ENCODE measurements around the gene OPN1SW.

DNA sequence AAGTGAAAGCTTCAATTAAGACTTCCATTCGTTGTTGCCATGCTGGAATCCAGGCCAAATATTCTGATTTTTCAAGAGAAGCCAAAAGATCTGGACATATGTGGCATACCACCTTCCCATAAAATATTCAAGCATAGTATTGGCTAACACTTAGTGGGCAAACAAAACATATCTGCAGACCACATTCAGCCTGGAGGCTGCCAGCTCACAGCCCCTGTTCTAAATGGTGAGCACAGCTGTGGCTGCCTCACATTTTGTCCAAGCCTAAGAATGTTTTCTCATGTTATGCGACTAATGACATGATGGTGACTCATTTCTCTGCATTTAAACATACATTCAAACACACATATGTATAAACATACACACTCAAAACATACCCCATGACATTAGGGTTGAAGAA lies 47.0 kb downstream of the OPN1SW start:
- TF ChIP-seq POLR2AphosphoS5 (IDR thresholded peaks at IDR 0.05) (no peak), POLR2A (IDR thresholded peaks at IDR 0.05) (no peak)
- TF ChIP-seq, protein P1, sequence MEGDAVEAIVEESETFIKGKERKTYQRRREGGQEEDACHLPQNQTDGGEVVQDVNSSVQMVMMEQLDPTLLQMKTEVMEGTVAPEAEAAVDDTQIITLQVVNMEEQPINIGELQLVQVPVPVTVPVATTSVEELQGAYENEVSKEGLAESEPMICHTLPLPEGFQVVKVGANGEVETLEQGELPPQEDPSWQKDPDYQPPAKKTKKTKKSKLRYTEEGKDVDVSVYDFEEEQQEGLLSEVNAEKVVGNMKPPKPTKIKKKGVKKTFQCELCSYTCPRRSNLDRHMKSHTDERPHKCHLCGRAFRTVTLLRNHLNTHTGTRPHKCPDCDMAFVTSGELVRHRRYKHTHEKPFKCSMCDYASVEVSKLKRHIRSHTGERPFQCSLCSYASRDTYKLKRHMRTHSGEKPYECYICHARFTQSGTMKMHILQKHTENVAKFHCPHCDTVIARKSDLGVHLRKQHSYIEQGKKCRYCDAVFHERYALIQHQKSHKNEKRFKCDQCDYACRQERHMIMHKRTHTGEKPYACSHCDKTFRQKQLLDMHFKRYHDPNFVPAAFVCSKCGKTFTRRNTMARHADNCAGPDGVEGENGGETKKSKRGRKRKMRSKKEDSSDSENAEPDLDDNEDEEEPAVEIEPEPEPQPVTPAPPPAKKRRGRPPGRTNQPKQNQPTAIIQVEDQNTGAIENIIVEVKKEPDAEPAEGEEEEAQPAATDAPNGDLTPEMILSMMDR (IDR thresholded peaks at IDR 0.05 in 8 of 11, conservative IDR thresholded peaks at IDR 0.05 in 3 of 11): no peak

Measured in spleen (tissue), 7 donors.